Endodermal cell (in vitro differentiated cells): Measurements from ENCODE around the gene EMB. TPM values are rescaled to one million over a fixed set of nuclear protein-coding genes. Genes with fewer than 3 reads are reported as not detected.
"Not testable (repeated sequence)": the region's sequence is repeated elsewhere in the genome, so short reads cannot be mapped to it uniquely, and the experiment has no call there.

ENCODE experiments used
- DNase-seq: peaks from one replicate; pipeline ENCODE4 v3.0.0-alpha.2; 2017
- H3K27ac ChIP-seq: 2 replicates; pipeline ENCODE4 v1.5.1; 2013; ENCODE audit warnings: mild to moderate bottlenecking, low read depth, low read length, moderate library complexity
- H3K27me3 ChIP-seq: 2 replicates; pipeline ENCODE4 v1.6.1; 2013; ENCODE audit warnings: mild to moderate bottlenecking, low read length, moderate library complexity; ENCODE audit not compliant: insufficient read depth, control insufficient read depth, poor library complexity, severe bottlenecking
- H3K36me3 ChIP-seq: 2 replicates; pipeline ENCODE4 v1.7.0; 2013; ENCODE audit warnings: mild to moderate bottlenecking, low read length, moderate library complexity; ENCODE audit not compliant: control insufficient read depth, insufficient read depth
- H3K4me1 ChIP-seq: one replicate; pipeline ENCODE4 v1.7.0; 2013; ENCODE audit warnings: low read length; ENCODE audit not compliant: control insufficient read depth, insufficient read depth
- H3K4me3 ChIP-seq: 2 replicates; pipeline ENCODE4 v1.5.1; 2013; ENCODE audit warnings: mild to moderate bottlenecking, low read length, moderate library complexity
- H3K9ac ChIP-seq: 2 replicates; pipeline ENCODE4 v1.6.1; 2013; ENCODE audit warnings: mild to moderate bottlenecking, low read length, moderate library complexity; ENCODE audit not compliant: poor library complexity, severe bottlenecking; ENCODE audit errors: extremely low read depth
- H3K9me3 ChIP-seq: 2 replicates; pipeline ENCODE4 v1.6.1; 2013; ENCODE audit warnings: mild to moderate bottlenecking, low read length, moderate library complexity; ENCODE audit not compliant: control insufficient read depth
- H3K27ac Mint-ChIP-seq: 2 replicates; pipeline ENCODE4 v1.8.0; 2020; ENCODE audit warnings: mixed read lengths
- H3K27me3 Mint-ChIP-seq: 2 replicates; pipeline ENCODE4 v1.8.0; 2021; ENCODE audit warnings: mild to moderate bottlenecking, mixed read lengths; ENCODE audit not compliant: insufficient read depth
- H3K36me3 Mint-ChIP-seq: 2 replicates; pipeline ENCODE4 v1.8.0; 2020; ENCODE audit warnings: low read depth, mixed read lengths
- H3K4me1 Mint-ChIP-seq: 2 replicates; pipeline ENCODE4 v1.8.0; 2020; ENCODE audit warnings: mixed read lengths
- H3K4me3 Mint-ChIP-seq: 2 replicates; pipeline ENCODE4 v1.8.0; 2020; ENCODE audit warnings: mild to moderate bottlenecking, moderate library complexity, mixed read lengths
- H3K9me3 Mint-ChIP-seq: 2 replicates; pipeline ENCODE4 v1.8.0; 2020; ENCODE audit warnings: mild to moderate bottlenecking, mixed read lengths
- CTCF ChIP-seq: fragments of 200-600 bp; sonication (generic); conservative IDR thresholded peaks from 2 replicates; pipeline ENCODE4 v1.5.0; 2021; ENCODE audit warnings: antibody characterized with exemption, mild to moderate bottlenecking
- WGBS, 2 experiments: methylation state at CpG; one replicate each; pipeline versions ENCODE4 v1.1.5 to v1.1.7; 2013; ENCODE audit warnings: missing lambda C conversion rate in 2 of 2, mixed read lengths in 1 of 2; ENCODE audit not compliant: insufficient coverage in 1 of 2, insufficient read length in 1 of 2; 5-methylcytosine and 5-hydroxymethylcytosine counted together
- total RNA-seq, 2 donors: library from RNA; stranded (reverse); fragmentation: NEBNext Ultra II Directional in 1 of 2; extraction: Animal tissue kit (Norgen Biotek cat#: 25700) in 1 of 2; gene quantifications; 2 replicates in 1 of 2; 3 replicates in 1 of 2; pipeline ENCODE4 v1.2.1, GENCODE V29; 2021

The EMB gene
- total RNA-seq, 2 donors from 2014 or later = 46.1 to 57.0 TPM

GRCh38 chr5:50476549-50476948 lies 35.5 kb upstream of the EMB start:
- no peaks in the 10 kb centered on the region for H3K4me1 ChIP-seq
- Mint-ChIP-seq H3K36me3 (no peaks in the 10 kb centered on the region), H3K4me3 (no peak overlapping the region), H3K9me3 (peaks cover 36% of the 10 kb centered on the region), H3K4me1 (no peaks in the 10 kb centered on the region), H3K27ac (no peak overlapping the region), H3K27me3 (no peaks in the 10 kb centered on the region)
- H3K36me3 ChIP-seq = no peaks in the 10 kb centered on the region
- H3K9me3 ChIP-seq = peaks cover 10% of the 10 kb centered on the region
- no peak for TF ChIP-seq CTCF
- DNase-seq = no peak
- no peak overlapping the region for H3K4me3 ChIP-seq
- no peaks in the 10 kb centered on the region for H3K27me3 ChIP-seq
- WGBS, 2 experiments = 80% methylated on average over 1 of the region's 1 CpG; no CpG with 5 or more reads in 1 of the 2 experiments
- H3K9ac ChIP-seq = no peak overlapping the region
- H3K27ac ChIP-seq = no peak overlapping the region

GRCh38 chr5:50465015-50465414 lies 23.9 kb upstream of the EMB start:
- H3K36me3 Mint-ChIP-seq, H3K4me1 Mint-ChIP-seq: not testable (repeated sequence)

GRCh38 chr5:50463726-50464125 lies 22.6 kb upstream of the EMB start:
- Histone ChIP-seq H3K9ac (no peak overlapping the region), H3K4me3 (no peak overlapping the region), H3K4me1 (no peaks in the 10 kb centered on the region), H3K36me3 (no peaks in the 10 kb centered on the region), H3K27me3 (no peaks in the 10 kb centered on the region), H3K27ac (no peak overlapping the region), H3K9me3 (peaks cover 7% of the 10 kb centered on the region)
- no peak overlapping the region for H3K27ac Mint-ChIP-seq
- H3K9me3 Mint-ChIP-seq = peaks cover 41% of the 10 kb centered on the region
- DNase-seq = no peak
- 67 to 84% methylated on average over 1 of the region's 1 CpG for WGBS, 2 experiments
- H3K4me1 Mint-ChIP-seq = no peaks in the 10 kb centered on the region
- no peaks in the 10 kb centered on the region for H3K27me3 Mint-ChIP-seq
- H3K4me3 Mint-ChIP-seq = no peak overlapping the region
- no peak for TF ChIP-seq CTCF
- no peaks in the 10 kb centered on the region for H3K36me3 Mint-ChIP-seq

More at GRCh38 chr5:50465015-50465414, 23.9 kb upstream of the EMB start:
- not testable (repeated sequence) for H3K36me3 ChIP-seq, H3K4me1 ChIP-seq, H3K4me3 ChIP-seq, DNase-seq, H3K27ac ChIP-seq, H3K4me3 Mint-ChIP-seq, H3K27me3 ChIP-seq, H3K9me3 ChIP-seq, H3K27me3 Mint-ChIP-seq, H3K9ac ChIP-seq, H3K27ac Mint-ChIP-seq
- H3K9me3 Mint-ChIP-seq = peaks cover 43% of the 10 kb centered on the region
- WGBS, 2 experiments = 80 to 94% methylated on average over 5 to 23 of the region's 23 CpGs

- Mint-ChIP-seq H3K36me3 (no peaks in the 10 kb centered on the region), H3K27me3 (no peaks in the 10 kb centered on the region), H3K9me3 (peaks cover 36% of the 10 kb centered on the region), H3K4me1 (no peaks in the 10 kb centered on the region), H3K4me3 (no peak overlapping the region), H3K27ac (no peak overlapping the region)
- no peak for TF ChIP-seq CTCF
- Histone ChIP-seq H3K9ac (no peak overlapping the region), H3K9me3 (peaks cover 7% of the 10 kb centered on the region), H3K4me3 (no peak overlapping the region), H3K36me3 (no peaks in the 10 kb centered on the region), H3K27me3 (no peaks in the 10 kb centered on the region), H3K4me1 (no peaks in the 10 kb centered on the region), H3K27ac (no peak overlapping the region)
- no peak for DNase-seq
- WGBS, 2 experiments = 87 to 100% methylated on average over 2 of the region's 2 CpGs
Observed at GRCh38 chr5:50463047-50463446, 22.0 kb upstream of the EMB start.

- not testable (repeated sequence) for H3K36me3 Mint-ChIP-seq, H3K9ac ChIP-seq, H3K27ac ChIP-seq, H3K4me3 Mint-ChIP-seq, H3K36me3 ChIP-seq, H3K4me1 ChIP-seq, H3K27me3 ChIP-seq, H3K4me1 Mint-ChIP-seq, H3K4me3 ChIP-seq, H3K9me3 ChIP-seq, H3K27ac Mint-ChIP-seq, H3K27me3 Mint-ChIP-seq, DNase-seq
- H3K9me3 Mint-ChIP-seq = peaks cover 37% of the 10 kb centered on the region
- 91% methylated on average over 1 of the region's 1 CpG; no CpG with 5 or more reads in 1 of the 2 experiments for WGBS, 2 experiments
Observed at GRCh38 chr5:50462579-50462978, 21.5 kb upstream of the EMB start.
